ENCODE results near the gene FER. TPM values are rescaled to one million over a fixed set of nuclear protein-coding genes. Genes with fewer than 3 reads are reported as not detected.

FER gene
- 37.5 and 37.9 TPM in 2 replicates for total RNA-seq

GRCh38 chr5:108747774-108748400 lies at the start of gene FER:
Gene FER, plus strand, starts transcription at chr5:108747897. Its CDS starts 50,286 bp downstream, at chr5:108798183.

Small RNAs within 50 kb of the gene (small RNA-seq; reads per million reads assigned to genes)
- gene AC109481.1 (2.0 reads per million, percentile 48 among the genes with 10 or more reads in this experiment), gene RF00019 (not detected), gene RNU6-47P (not detected)
